ENCODE data around the gene RPRD2.
A peak's percentile ranks its signal among the peaks of the same experiment; 100 is the strongest.
"Not testable (repeated sequence)": the region's sequence is repeated elsewhere in the genome, so short reads cannot be mapped to it uniquely, and the experiment has no call there.

RPRD2 gene

GRCh38 chr1:150363426-150364230 is at the start of gene RPRD2:
Gene RPRD2, plus strand, starts transcription at chr1:150364147. Its CDS starts 568 bp downstream, at chr1:150364715.
- peak; percentile 93 to 97 for DNase-seq (ENCODE audit: low read depth in 2 of 2)

- DNase-seq (ENCODE audit: low read depth in 2 of 2), result not testable (repeated sequence)
These were observed 49.3 kb upstream of the RPRD2 start for GRCh38 chr1:150314691-150315090.

GRCh38 chr1:150320667-150320978 is 43.3 kb upstream of the RPRD2 start:
- DNase-seq (ENCODE audit: low read depth in 2 of 2), result no peak

GRCh38 chr1:150321826-150322166 is 42.2 kb upstream of the RPRD2 start:
- DNase-seq (ENCODE audit: low read depth in 2 of 2), result no peak

- DNase-seq (ENCODE audit: low read depth in 2 of 2), result no peak
These were observed 41.6 kb upstream of the RPRD2 start for GRCh38 chr1:150322310-150322709.

- no peak for DNase-seq (ENCODE audit: low read depth in 2 of 2)
These were observed 31.2 kb upstream of the RPRD2 start for GRCh38 chr1:150332651-150333290.

- DNase-seq (ENCODE audit: low read depth in 2 of 2), result no peak
These were observed 17.6 kb upstream of the RPRD2 start for GRCh38 chr1:150346316-150346715.

GRCh38 chr1:150352866-150353265 is 11.1 kb upstream of the RPRD2 start:
- DNase-seq (ENCODE audit: low read depth in 2 of 2), result no peak

- DNase-seq (ENCODE audit: low read depth in 2 of 2), result no peak
These were observed 1.1 kb upstream of the RPRD2 start for GRCh38 chr1:150362721-150363425.

- DNase-seq (ENCODE audit: low read depth in 2 of 2), result peak; percentile 61 to 70
These were observed 470 bp downstream of the RPRD2 start for GRCh38 chr1:150364231-150365003.

- DNase-seq (ENCODE audit: low read depth in 2 of 2), result no peak
These were observed 2.0 kb downstream of the RPRD2 start for GRCh38 chr1:150365941-150366340.

GRCh38 chr1:150366416-150367296 is 2.7 kb downstream of the RPRD2 start:
- no peak for DNase-seq (ENCODE audit: low read depth in 2 of 2)

- DNase-seq (ENCODE audit: low read depth in 2 of 2), result no peak
These were observed 7.2 kb downstream of the RPRD2 start for GRCh38 chr1:150371110-150371509.

- DNase-seq (ENCODE audit: low read depth in 2 of 2), result no peak
These were observed 8.6 kb downstream of the RPRD2 start for GRCh38 chr1:150372580-150372979.

GRCh38 chr1:150376110-150376509 is 12.2 kb downstream of the RPRD2 start:
- no peak for DNase-seq (ENCODE audit: low read depth in 2 of 2)

GRCh38 chr1:150383631-150384324 is 19.8 kb downstream of the RPRD2 start:
- no peak for DNase-seq (ENCODE audit: low read depth in 2 of 2)

GRCh38 chr1:150385537-150386445 is 21.8 kb downstream of the RPRD2 start:
- DNase-seq (ENCODE audit: low read depth in 2 of 2), result no peak

- DNase-seq (ENCODE audit: low read depth in 2 of 2), result no peak
These were observed 22.6 kb downstream of the RPRD2 start for GRCh38 chr1:150386592-150386991.

GRCh38 chr1:150387200-150387599 is 23.3 kb downstream of the RPRD2 start:
- DNase-seq (ENCODE audit: low read depth in 2 of 2), result no peak

Measured in stimulated activated CD4-positive, alpha-beta T cell treated with anti-CD3 and anti-CD28 coated beads, Interleukin-1b, Interleukin-23, amount 100 ng/mL, for 4 hours (primary cell).